ENCODE measurements around the gene RAPGEF4. TPM values are rescaled to one million over a fixed set of nuclear protein-coding genes. Genes with fewer than 3 reads are reported as not detected.

RAPGEF4 gene
- total RNA-seq, 1 experiment from 2014 or later: 1.4 TPM

- H3K27me3 Mint-ChIP-seq (ENCODE audit: low read depth): peaks cover 5% of the 10 kb centered on the region
- no peak overlapping the region for H2AK5ac ChIP-seq (ENCODE audit: insufficient read length, low read length)
- no peak for DNase-seq
- peaks cover 2 to 15% (median 10%) of the 10 kb centered on the region in 3 experiments; a peak in 6 of 7 replicates for H3K36me3 Mint-ChIP-seq (ENCODE audit: insufficient read depth in 1 of 3, low read depth in 3 of 3)
- no peaks in the 10 kb centered on the region for H3K79me1 ChIP-seq (ENCODE audit: insufficient read depth, low read depth, low read length, poor library complexity, severe bottlenecking)
- no peak overlapping the region for H2BK12ac ChIP-seq (ENCODE audit: insufficient read length, low read depth, low read length)
- no peak overlapping the region for H2BK120ac ChIP-seq (ENCODE audit: low read depth, low read length, poor library complexity, severe bottlenecking)
- no peak overlapping the region for H2BK20ac ChIP-seq (ENCODE audit: low read depth, low read length, poor library complexity, severe bottlenecking)
- no peak for TF ChIP-seq CTCF (conservative IDR thresholded peaks at IDR 0.05)
- no peak overlapping the region for H3T11ph ChIP-seq (ENCODE audit: low read length)
- H2AFZ ChIP-seq (ENCODE audit: low read length): no peak overlapping the region
- peaks cover 14 to 17% of the 10 kb centered on the region in 2 experiments for H3K9me3 Mint-ChIP-seq
- no peaks in the 10 kb centered on the region for H3K4me1 Mint-ChIP-seq
- no CpG with 5 or more reads among the region's 4 CpGs for WGBS (ENCODE audit: extremely low coverage, insufficient read length, low lambda C conversion rate)
- H3K14ac ChIP-seq (ENCODE audit: insufficient read depth, low read length): no peak overlapping the region
- no peak overlapping the region for H3K4me2 ChIP-seq (ENCODE audit: insufficient read depth, insufficient read length, low read length)
- H3K18ac ChIP-seq (ENCODE audit: insufficient read length, low read depth, low read length): no peak overlapping the region
- H3K27me3 ChIP-seq (ENCODE audit: insufficient read depth, low read length): no peaks in the 10 kb centered on the region
- no peaks in the 10 kb centered on the region for H3K4me1 ChIP-seq (ENCODE audit: insufficient read depth, low read length)
- no peak overlapping the region for H2BK15ac ChIP-seq (ENCODE audit: low read depth, low read length)
- no peak overlapping the region for H2BK5ac ChIP-seq (ENCODE audit: insufficient read length, low read length)
- H3K27ac Mint-ChIP-seq: no peak overlapping the region
- no peaks in the 10 kb centered on the region for H3K79me2 ChIP-seq (ENCODE audit: insufficient read depth, low read length)
- no peak overlapping the region for H3K9ac ChIP-seq (ENCODE audit: extremely low read depth, insufficient read length, low read length)
- H3K23me2 ChIP-seq (ENCODE audit: insufficient read length, low read depth, low read length, poor library complexity, severe bottlenecking): no peaks in the 10 kb centered on the region
- no peak overlapping the region for H4K91ac ChIP-seq (ENCODE audit: insufficient read length, low read depth, low read length)
- no peak overlapping the region for H4K5ac ChIP-seq (ENCODE audit: insufficient read length, low read depth, low read length)
- no peak overlapping the region for H3K56ac ChIP-seq (ENCODE audit: insufficient read length, low read depth, low read length)
- no peak overlapping the region for H3K4ac ChIP-seq (ENCODE audit: low read depth, low read length)
- no peak overlapping the region for H3K23ac ChIP-seq (ENCODE audit: insufficient read length, low read depth, low read length)
- H4K8ac ChIP-seq (replicated peaks; ENCODE audit: insufficient read length, low read depth, low read length): no peak overlapping the region
- no peaks in the 10 kb centered on the region for H3K9me3 ChIP-seq (ENCODE audit: control insufficient read depth, low read depth, low read length)
- H4K20me1 ChIP-seq (ENCODE audit: control insufficient read depth, insufficient read depth, insufficient read length): no peaks in the 10 kb centered on the region
- H3K4me3 Mint-ChIP-seq: no peak overlapping the region
- H3K27ac ChIP-seq (ENCODE audit: insufficient read length, low read depth, low read length): no peak overlapping the region
Measured at GRCh38 chr2:172761306-172761705, 25.7 kb downstream of the RAPGEF4 start.
